Left renal pelvis (tissue), 4 donors: ENCODE measurements around the gene LRR1. TPM values are rescaled to one million over a fixed set of nuclear protein-coding genes. Genes with fewer than 3 reads are reported as not detected.
A peak's percentile ranks its signal among the peaks of the same experiment; 100 is the strongest.
"Not testable (repeated sequence)": the region's sequence is repeated elsewhere in the genome, so short reads cannot be mapped to it uniquely, and the experiment has no call there.

Source experiments
- DNase-seq, 4 donors: peaks; one replicate each; pipeline ENCODE4 v3.0.0-alpha.2; 2013; ENCODE audit warnings: low read depth in 4 of 4, low spot score in 3 of 4
- polyA plus RNA-seq, 4 donors: library from polyadenylated mRNA; unstranded; fragments of 120-200 nt; gene quantifications; one replicate each; pipeline ENCODE4 v1.2.1, GENCODE V29; 2013; ENCODE audit not compliant: insufficient read length in 4 of 4

Gene LRR1
- polyA plus RNA-seq, 4 donors: 10.7 to 16.7 (median 13.9) TPM

DNA sequence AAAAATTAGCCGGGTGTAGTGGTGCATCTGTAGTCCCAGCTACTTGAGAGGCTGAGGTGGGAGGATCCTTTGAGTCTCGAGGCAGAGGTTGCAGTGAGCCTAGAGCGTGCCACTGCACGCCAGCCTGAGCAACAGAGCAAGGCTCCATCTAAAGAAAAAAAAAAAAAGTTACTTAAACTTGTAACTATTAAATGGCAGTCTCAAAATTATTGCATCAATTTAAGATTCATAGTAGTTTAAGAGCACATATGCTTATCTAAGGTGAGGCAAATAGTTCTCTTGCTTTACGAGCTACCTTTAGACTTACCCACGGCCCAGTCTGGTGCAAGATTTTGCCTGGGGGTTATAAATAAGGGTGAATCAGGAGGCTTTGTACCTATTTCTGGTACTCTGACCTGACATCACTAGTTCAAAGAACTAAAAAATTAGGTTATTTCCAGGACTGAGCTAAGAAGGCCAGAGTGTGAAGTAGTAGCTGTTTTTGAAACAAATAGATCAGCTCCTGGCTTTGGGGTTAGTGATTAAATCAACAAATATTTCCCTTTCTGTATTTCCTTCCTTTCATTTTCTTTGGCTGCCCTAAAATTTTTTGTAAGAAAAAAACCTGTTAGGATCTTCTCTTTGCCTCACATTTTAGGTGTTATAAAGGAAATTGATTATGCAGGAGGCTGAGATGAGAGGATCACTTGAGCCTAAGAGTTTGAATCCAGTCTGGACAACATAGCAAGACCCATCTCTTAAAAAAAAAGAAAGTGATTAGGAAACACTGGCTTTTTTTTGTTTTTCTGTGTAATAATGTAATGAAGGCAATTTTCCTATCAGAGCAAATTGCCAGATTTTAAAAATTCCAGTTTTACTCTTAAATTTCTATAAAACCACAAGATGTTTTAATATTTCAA is 25.4 kb downstream of the LRR1 start:
- no peak for DNase-seq

- DNase-seq: peak; percentile 91 to 93 (median 92)
Observed at GRCh38 chr14:49633640-49634546, 35.2 kb downstream of the LRR1 start.

GRCh38 chr14:49634547-49635334 is 36.0 kb downstream of the LRR1 start, which contains the start of gene DNAAF2:
Gene DNAAF2, minus strand, starts transcription at chr14:49635244. Its CDS starts 95 bp downstream, at chr14:49635149.
- peak; percentile 67 to 80 (median 72) for DNase-seq

DNA sequence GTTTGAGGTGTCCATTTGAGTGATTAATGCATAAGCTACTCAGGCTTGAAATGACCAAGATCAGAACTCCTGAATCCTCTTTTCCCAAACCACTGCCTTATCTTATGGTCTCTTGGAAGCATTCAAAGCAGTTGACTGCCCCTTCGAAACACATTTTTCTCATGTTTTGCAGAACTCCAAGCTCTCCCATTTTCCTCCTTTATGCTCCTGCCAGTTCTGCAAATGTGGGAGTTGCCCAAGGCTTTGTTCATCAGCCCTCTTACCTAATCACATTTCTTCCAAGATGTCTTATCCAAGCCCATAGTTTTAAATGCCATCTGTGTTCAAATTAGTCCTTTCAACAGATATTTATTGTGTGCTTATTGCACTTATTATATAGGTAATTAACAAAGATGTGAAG is 38.1 kb downstream of the LRR1 start:
- DNase-seq: no peak

GRCh38 chr14:49637534-49638078 is 38.9 kb downstream of the LRR1 start:
- no peak for DNase-seq

- DNase-seq: no peak
Observed at GRCh38 chr14:49640540-49641417, 42.0 kb downstream of the LRR1 start.

DNA sequence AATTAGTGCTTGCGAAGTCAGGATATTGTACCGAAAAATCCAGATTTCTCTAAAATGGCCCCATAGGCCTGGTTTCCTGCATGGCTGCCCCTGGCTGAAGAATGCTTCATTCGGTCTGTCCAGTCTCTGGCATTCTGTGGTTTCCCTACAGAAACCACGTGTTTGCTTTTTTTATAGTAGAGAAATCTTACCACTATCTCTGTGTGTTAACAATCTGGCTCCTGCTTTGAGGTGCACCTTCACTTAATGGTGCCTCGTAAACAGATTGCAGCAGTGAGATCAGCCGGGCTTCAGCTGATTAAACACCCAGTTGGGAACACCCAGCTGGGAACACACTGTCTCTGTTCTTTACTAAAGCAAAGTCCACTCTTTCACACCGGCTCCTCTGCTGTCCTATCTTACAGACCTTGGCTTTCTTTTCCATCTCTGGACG is 43.0 kb downstream of the LRR1 start:
- DNase-seq: no peak

DNA sequence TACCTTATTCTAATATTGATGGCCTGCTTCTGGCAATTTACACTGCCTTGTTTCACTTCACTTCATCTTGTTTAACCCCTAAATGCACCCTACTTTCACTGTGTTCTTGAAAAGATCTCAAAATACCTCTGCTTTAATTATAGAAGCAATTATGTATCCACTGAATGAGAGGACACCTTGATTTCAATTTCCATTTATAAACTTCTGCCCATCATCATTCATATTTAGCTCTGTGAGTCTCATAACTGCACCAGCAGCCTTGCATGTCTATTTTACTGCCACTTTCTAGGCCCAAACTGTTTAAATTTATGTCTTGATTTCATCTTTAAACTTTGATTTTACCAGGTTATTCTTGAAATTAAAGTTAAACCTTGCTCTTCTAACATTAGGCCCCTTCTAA is 43.4 kb downstream of the LRR1 start:
- DNase-seq: no peak

GRCh38 chr14:49653508-49653907 is 54.8 kb downstream of the LRR1 start:
- DNase-seq: no peak

GRCh38 chr14:49654511-49654910 is 55.8 kb downstream of the LRR1 start:
- DNase-seq: no peak

GRCh38 chr14:49657500-49657899 is 58.8 kb downstream of the LRR1 start:
- DNase-seq: not testable (repeated sequence)

DNA sequence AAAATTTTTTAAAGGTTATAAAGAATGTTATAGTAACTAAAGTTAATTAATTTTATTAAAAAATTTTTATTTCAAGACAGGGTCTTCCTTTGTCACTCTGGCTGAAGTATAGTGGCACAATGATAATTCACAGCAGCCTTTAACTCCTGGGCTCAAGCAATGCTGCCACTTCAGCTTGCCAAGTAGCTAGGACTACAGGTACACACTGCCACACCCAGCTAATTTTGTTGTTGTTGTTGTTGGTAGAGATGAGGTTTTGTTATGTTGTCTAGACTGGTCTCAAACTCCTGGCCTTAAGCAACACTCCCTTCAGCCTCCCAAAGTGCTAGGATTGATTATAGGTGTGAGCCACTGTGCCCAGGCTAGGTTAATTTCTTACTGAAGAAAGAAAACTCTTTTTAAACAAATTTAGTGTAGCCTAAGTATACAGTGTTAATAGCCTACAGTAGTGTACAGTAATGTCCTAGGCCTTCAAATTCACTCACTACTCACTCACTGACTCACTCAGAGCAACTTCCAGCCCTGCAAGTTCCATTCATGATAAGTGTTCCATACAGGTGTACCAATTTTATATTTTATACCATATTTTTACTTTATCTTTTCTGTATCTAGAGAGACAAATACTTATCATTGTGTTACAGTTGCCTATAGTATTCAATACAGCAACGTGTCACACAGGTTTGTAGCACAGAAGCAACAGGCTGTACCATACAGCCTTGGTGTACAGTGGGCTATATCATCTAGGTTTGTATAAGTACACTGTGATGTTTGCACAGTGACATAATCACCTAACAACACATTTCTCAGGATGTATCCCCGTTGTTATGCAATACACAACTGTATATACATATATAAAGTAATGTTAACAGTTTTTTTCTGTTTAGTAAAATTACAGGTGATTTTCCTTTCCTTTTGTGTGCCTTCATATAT is 61.1 kb downstream of the LRR1 start:
- no peak for DNase-seq

Other genes starting within 250 kb of the LRR1 start
- 1,000 to 10,000 TPM; 1,303 to 1,650 (median 1,529) TPM for gene RPS29, start 12.6 kb upstream of the LRR1 start, polyA plus RNA-seq
- gene RPL36AL, start 21.7 kb downstream of the LRR1 start, polyA plus RNA-seq: 100 to 1,000 TPM; 142 to 225 (median 187) TPM
- 10 to 100 TPM in 2 of 4 donors, 1 to 10 TPM in 2; 8.1 to 20.1 (median 10.1) TPM for gene MGAT2, start 21.9 kb downstream of the LRR1 start, polyA plus RNA-seq
- gene DNAAF2, start 36.3 kb downstream of the LRR1 start, polyA plus RNA-seq: 10 to 100 TPM; 16.2 to 20.0 (median 18.1) TPM
- 10 to 100 TPM; 14.3 to 26.8 (median 17.4) TPM for gene POLE2, start 89.3 kb downstream of the LRR1 start, polyA plus RNA-seq
- gene KLHDC1, start 94.2 kb downstream of the LRR1 start, polyA plus RNA-seq: 1 to 10 TPM; 4.9 to 7.9 (median 6.5) TPM
- 100 to 1,000 TPM; 108 to 157 (median 156) TPM for gene KLHDC2, start 169.2 kb downstream of the LRR1 start, polyA plus RNA-seq